ENCODE results near the gene RPS15A.
A peak's percentile ranks its signal among the peaks of the same experiment; 100 is the strongest.

- TF ChIP-seq POLR2A (IDR thresholded peaks at IDR 0.05; ENCODE audit: low read depth, low read length) (no peak), POLR2AphosphoS5 (IDR thresholded peaks at IDR 0.05; ENCODE audit: low read depth, low read length) (0 out of 2 replicates have a peak, but pooled peaks have one; percentile 6), TAF1 (IDR thresholded peaks at IDR 0.05; ENCODE audit: low read depth, low read length) (no peak), SPI1 (IDR thresholded peaks at IDR 0.05; ENCODE audit: low read depth, low read length) (no peak), POU2F2 (IDR thresholded peaks at IDR 0.05; ENCODE audit: low read depth, low read length) (no peak)
Observed at GRCh38 chr16:18800293-18800692, 10.2 kb upstream of the RPS15A start.

Measured in GM12891 (cell line).